ENCODE measurements around the gene KCTD8. TPM values are rescaled to one million over a fixed set of nuclear protein-coding genes. Genes with fewer than 3 reads are reported as not detected.
"Not testable (repeated sequence)": the region's sequence is repeated elsewhere in the genome, so short reads cannot be mapped to it uniquely, and the experiment has no call there.

KCTD8 gene
- total and polyA plus RNA-seq, 2 donors = 0.13 to 0.26 TPM

DNA sequence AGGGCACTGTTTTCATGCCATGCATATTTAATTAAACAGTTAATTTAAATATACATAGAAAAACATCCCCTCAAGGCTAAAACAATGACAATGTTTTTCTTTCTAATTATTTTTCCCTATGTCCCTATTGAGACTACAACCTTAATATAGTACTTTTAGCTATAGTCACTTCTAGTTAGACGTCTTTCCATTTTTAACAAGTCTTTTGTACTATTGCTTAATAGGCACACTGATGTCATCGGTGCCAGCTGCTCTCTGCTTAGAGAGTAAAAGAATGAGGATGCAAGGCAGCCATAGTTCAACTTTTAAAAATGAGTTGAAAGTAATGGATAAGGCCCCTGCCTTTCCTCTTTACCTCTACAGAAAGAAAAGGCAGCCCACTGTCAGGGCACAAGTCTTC is 191.1 kb downstream of the KCTD8 start:
- H3K4me1 ChIP-seq (ENCODE audit: insufficient read depth) = no peaks in the 10 kb centered on the region
- no peak overlapping the region for H3K4me3 ChIP-seq (ENCODE audit: low read depth, low read length)
- 75% methylated on average over 2 of the region's 2 CpGs for WGBS
- no peak for DNase-seq (ENCODE audit: extremely low spot score)
- H3K36me3 ChIP-seq (ENCODE audit: insufficient read depth) = no peaks in the 10 kb centered on the region
- no peak overlapping the region for H3K27ac ChIP-seq (ENCODE audit: low read depth)

DNA sequence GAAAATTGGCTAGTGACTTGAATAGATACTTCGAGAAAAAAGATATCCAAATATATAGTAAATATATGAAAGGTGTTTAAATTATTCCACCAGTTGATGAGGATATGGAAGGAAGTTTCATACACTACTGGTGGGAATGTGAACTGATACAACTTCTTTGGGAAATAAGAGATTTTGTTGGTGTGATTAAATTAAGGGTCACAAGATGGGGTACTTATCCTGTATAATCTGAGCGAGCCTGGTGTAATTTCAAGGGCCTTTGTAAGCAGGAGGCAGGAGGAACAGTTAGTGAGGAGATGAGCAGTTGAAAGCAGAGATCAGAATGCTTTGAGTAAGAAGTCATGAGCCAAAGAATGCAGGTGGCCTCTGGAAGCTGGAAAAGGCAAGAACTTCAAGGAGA is 192.2 kb downstream of the KCTD8 start:
- 71% methylated on average over 2 of the region's 2 CpGs for WGBS
- no peaks in the 10 kb centered on the region for H3K4me1 ChIP-seq (ENCODE audit: insufficient read depth)
- H3K36me3 ChIP-seq (ENCODE audit: insufficient read depth) = no peaks in the 10 kb centered on the region
- DNase-seq (ENCODE audit: extremely low spot score) = no peak
- no peak overlapping the region for H3K27ac ChIP-seq (ENCODE audit: low read depth)
- H3K4me3 ChIP-seq (ENCODE audit: low read depth, low read length) = no peak overlapping the region

DNA sequence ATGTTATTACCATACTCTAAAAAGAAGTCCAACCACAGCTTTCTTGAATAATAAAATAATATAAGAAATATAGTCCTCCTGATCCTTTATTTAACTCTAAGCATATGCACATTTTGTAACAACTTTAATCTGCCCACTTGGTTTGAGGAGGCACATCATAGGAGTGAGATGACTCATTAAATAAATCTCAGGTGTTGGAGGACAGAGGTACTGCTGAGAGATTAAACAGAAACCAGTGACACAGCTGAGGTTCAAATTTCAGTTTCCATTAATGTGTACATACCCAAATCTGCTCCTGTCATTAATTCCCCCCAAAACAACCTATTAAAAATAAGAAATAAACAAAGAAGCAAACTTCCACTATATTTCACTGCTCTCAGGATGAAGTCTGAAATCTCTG is 211.0 kb downstream of the KCTD8 start:
- no peak for DNase-seq (ENCODE audit: extremely low spot score)
- H3K27ac ChIP-seq (ENCODE audit: low read depth) = no peak overlapping the region
- no peaks in the 10 kb centered on the region for H3K4me1 ChIP-seq (ENCODE audit: insufficient read depth)
- H3K4me3 ChIP-seq (ENCODE audit: low read depth, low read length) = no peak overlapping the region
- no peaks in the 10 kb centered on the region for H3K36me3 ChIP-seq (ENCODE audit: insufficient read depth)

DNA sequence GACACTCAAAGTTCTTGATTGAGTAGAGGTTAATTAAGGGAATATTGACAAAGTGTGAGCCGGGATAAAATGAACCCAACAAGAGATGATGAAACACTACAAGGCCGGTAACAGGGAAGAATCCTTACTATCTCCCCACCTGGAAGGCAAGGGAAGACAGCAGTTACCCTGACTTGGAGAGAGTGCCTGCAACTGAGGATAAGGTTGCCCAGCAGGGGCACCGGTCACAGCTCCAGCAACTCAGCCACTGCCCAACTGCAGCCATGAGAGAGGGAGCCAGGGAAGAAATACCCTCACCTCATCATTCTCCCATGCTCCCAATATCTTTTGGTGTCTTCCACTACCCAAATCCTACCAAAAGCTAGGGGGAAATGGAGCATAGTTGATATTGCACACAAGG is 212.7 kb downstream of the KCTD8 start:
- no peak overlapping the region for H3K4me3 ChIP-seq (ENCODE audit: low read depth, low read length)
- H3K36me3 ChIP-seq (ENCODE audit: insufficient read depth) = no peaks in the 10 kb centered on the region
- no peak for DNase-seq (ENCODE audit: extremely low spot score)
- no peaks in the 10 kb centered on the region for H3K4me1 ChIP-seq (ENCODE audit: insufficient read depth)
- H3K27ac ChIP-seq (ENCODE audit: low read depth) = no peak overlapping the region
- 91% methylated on average over 3 of the region's 3 CpGs for WGBS

DNA sequence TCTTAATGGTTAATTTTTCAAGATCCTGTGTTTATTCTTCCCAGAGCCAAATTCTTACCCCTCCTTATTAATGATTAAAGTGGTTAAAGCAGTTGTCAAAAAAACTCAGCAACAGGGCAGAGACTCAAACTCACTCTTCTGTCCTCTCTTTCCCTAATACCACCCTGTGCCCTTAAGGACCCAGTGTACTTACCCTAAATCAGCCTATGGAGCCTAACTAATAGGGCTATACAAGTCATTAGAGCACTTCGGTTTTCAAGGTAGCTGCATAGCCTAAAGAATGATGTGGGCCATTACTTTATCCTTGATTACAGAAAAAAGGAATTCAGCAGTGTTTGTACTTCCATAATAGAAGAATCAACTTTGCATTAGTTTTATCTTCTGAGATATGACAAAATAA is 216.3 kb downstream of the KCTD8 start:
- 49% methylated on average over 1 of the region's 1 CpG for WGBS
- Histone ChIP-seq H3K36me3 (ENCODE audit: insufficient read depth) (no peaks in the 10 kb centered on the region), H3K4me1 (ENCODE audit: insufficient read depth) (no peaks in the 10 kb centered on the region), H3K27ac (ENCODE audit: low read depth) (no peak overlapping the region), H3K4me3 (ENCODE audit: low read depth, low read length) (no peak overlapping the region)
- no peak for DNase-seq (ENCODE audit: extremely low spot score)

DNA sequence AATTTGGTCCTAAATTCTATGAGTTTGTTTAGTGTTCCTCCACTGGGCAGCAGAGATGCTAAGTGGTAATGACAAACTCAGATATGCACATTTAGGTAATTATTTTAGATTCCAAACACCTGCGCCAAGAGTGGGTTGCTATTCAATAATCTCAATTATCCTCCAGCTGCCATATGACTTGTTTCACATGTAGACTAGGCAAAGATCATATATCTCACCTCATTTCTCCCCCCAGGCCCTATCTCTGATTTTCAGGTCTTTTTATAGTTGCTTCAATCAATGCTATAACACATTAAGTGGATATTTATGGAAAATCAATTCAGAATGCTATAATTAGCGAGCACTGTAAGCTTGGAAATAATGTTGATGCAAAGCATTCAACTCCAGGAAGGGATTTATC is 217.6 kb downstream of the KCTD8 start:
- Histone ChIP-seq H3K27ac (ENCODE audit: low read depth) (no peak overlapping the region), H3K36me3 (ENCODE audit: insufficient read depth) (no peaks in the 10 kb centered on the region), H3K4me1 (ENCODE audit: insufficient read depth) (no peaks in the 10 kb centered on the region), H3K4me3 (ENCODE audit: low read depth, low read length) (no peak overlapping the region)
- WGBS = 92% methylated on average over 2 of the region's 2 CpGs
- DNase-seq (ENCODE audit: extremely low spot score) = no peak

DNA sequence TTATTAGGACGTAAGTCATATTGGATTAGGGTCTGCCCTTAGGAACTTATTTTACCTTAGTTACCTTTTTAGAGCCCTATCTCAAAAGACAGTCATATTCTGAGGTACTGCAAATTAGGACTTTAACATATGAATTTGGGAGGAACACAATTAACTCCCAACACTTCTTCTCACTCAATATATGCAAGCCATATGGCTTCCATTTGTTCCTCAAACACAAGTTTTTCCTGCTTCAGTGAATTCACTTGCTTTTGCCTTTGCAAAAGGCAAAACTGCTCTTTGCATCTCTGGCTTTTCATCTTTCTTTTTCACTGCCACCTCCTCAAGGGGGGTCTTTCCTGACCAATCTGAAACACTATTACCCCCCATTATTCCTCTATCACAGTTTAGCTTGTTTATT is 220.3 kb downstream of the KCTD8 start:
- Histone ChIP-seq H3K36me3 (ENCODE audit: insufficient read depth) (no peaks in the 10 kb centered on the region), H3K4me1 (ENCODE audit: insufficient read depth) (no peaks in the 10 kb centered on the region), H3K4me3 (ENCODE audit: low read depth, low read length) (no peak overlapping the region), H3K27ac (ENCODE audit: low read depth) (no peak overlapping the region)
- 77% methylated on average over 1 of the region's 1 CpG for WGBS
- no peak for DNase-seq (ENCODE audit: extremely low spot score)

DNA sequence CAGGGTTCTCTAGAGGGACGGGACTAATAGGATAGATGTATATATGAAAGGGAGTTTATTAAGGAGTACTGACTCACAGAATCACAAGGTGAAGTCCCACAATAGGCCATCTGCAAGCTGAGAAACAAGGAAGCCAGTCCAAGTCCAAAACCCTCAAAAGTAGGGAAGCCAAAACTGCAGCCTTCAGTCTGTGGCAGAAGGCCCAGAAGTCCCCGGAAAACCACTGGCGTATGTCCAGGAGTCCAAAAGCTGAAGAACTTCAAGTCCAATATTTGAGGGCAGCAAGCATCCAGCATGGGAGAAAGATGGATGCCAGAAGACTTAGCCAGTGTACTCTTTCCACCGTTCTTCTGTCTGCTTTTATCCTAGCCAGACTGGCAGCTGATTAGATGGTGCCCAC is 227.2 kb downstream of the KCTD8 start:
- DNase-seq (ENCODE audit: extremely low spot score) = no peak
- no peaks in the 10 kb centered on the region for H3K4me1 ChIP-seq (ENCODE audit: insufficient read depth)
- no peak overlapping the region for H3K27ac ChIP-seq (ENCODE audit: low read depth)
- no peak overlapping the region for H3K4me3 ChIP-seq (ENCODE audit: low read depth, low read length)
- no peaks in the 10 kb centered on the region for H3K36me3 ChIP-seq (ENCODE audit: insufficient read depth)
- 75% methylated on average over 4 of the region's 4 CpGs for WGBS

DNA sequence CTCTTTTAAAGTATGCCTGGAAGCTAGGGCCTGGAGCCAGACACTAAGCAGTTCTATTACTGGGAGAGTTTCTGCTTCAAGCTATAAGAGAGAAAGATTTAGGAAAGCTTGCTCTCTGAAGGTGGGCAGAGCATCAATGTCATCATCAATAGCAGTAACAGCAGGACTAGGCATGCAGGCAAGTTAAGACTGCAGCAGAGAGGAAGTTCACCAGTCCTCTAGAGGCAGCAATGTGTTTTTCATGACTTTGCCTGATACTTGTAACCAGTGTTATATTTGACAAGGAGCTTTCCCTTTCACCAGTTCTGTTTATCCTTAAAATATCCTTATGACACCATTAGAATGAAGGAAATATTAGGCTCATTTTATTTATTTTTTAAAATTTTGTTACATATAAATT is 237.9 kb downstream of the KCTD8 start:
- Histone ChIP-seq H3K36me3 (ENCODE audit: insufficient read depth) (no peaks in the 10 kb centered on the region), H3K4me3 (ENCODE audit: low read depth, low read length) (no peak overlapping the region), H3K4me1 (ENCODE audit: insufficient read depth) (no peaks in the 10 kb centered on the region), H3K27ac (ENCODE audit: low read depth) (no peak overlapping the region)
- no peak for DNase-seq (ENCODE audit: extremely low spot score)

DNA sequence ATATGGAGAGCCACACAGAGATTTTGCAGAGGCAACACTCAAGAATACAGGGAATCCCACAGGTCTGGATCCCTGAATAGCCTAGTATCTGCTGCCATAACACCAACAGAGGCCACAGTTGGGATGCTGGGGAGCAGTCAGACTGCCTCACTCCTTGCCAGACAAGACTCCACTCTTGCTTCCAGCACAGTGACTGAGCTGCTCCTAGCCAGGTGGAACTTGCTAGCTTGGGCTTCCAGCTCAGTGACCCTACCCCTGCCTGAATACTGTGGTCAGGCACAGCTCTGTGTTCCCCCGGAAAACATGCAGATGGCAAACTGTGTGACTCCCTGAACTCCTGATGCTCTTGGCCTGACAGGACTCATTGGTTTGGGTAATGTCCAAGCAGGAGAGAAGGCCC is 251.8 kb downstream of the KCTD8 start:
- Histone ChIP-seq H3K36me3 (ENCODE audit: insufficient read depth) (no peaks in the 10 kb centered on the region), H3K27ac (ENCODE audit: low read depth) (no peak overlapping the region), H3K4me3 (ENCODE audit: low read depth, low read length) (no peak overlapping the region), H3K4me1 (ENCODE audit: insufficient read depth) (no peaks in the 10 kb centered on the region)
- DNase-seq (ENCODE audit: extremely low spot score) = no peak
- WGBS = 98% methylated on average over 1 of the region's 1 CpG

DNA sequence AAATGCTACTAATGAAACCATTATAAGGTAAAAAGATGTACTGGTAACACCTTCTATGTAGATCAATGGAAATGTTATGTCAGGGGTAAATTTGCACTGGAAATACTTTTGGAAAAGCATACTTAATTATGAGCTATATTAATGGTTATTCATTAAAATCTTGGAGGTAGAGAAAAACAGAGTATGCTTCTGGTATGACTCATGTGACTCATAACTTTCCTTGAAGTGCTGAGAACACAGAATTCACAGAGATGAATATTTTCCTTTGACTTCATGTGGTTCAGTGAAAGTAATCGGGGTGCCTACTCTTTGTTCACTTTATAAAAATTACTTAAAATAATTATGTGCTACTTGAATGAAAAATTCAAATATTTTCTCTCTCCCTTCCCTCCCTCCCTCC is 254.2 kb downstream of the KCTD8 start:
- Histone ChIP-seq H3K36me3 (ENCODE audit: insufficient read depth) (no peaks in the 10 kb centered on the region), H3K27ac (ENCODE audit: low read depth) (no peak overlapping the region), H3K4me1 (ENCODE audit: insufficient read depth) (no peaks in the 10 kb centered on the region), H3K4me3 (ENCODE audit: low read depth, low read length) (no peak overlapping the region)
- WGBS = 86% methylated on average over 1 of the region's 1 CpG
- no peak for DNase-seq (ENCODE audit: extremely low spot score)

DNA sequence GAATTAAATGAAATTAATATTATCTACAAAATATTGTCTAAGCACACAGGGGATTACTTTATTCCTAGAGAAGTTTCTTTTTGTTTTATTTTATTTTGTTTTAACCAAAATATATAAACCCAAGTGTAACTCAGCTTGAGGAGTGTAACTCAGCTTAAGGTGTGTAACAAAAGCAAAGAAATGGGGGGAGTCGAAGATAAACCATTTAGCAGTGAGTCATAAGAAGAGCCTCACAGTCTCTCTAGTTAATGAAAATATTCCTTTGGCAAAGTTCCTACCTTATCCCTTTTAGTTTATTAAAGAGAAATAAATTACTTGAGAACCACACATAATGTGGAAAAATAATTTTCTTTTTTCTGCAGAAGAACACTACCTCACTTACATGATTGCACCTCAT is 261.8 kb downstream of the KCTD8 start:
- WGBS = 76% methylated on average over 1 of the region's 1 CpG
- H3K36me3 ChIP-seq (ENCODE audit: insufficient read depth) = no peaks in the 10 kb centered on the region
- DNase-seq (ENCODE audit: extremely low spot score) = no peak

DNA sequence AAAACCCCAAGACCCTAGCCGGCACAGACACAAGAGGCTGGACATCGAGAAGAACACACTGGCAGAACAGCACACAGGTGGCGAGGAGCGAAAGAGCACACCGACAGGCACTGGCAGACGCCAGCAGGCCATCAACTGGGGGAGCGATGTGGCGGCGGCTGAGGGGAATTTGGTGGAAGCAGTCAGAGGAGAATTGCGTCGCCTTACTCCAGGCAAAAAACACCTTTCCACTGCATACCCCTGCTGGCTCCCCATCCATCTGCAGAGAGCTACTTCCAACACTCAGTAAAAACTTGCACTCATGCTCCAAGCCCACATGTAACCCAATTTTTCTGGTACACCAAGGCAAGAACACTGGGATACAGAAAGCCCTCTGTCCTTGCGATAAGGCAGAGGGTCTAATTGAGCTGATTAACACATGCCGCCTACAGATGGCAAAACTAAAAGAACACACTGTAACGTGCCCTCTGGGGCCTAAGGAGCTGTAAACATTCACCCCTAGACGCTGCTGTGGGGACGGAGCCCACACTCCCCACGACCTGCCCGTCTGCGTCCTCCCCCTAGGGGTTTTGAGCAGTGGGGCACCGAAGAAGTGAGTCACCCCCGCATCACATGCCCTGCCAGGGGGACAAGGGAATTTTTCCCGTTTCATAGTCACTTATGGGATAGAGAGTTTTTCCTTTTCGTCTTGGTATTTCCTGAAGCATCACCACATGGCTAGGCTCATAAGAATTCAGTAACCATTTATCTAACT is 262.3 kb downstream of the KCTD8 start:
- H3K27ac ChIP-seq (ENCODE audit: low read depth) = no peak overlapping the region
- H3K4me3 ChIP-seq (ENCODE audit: low read depth, low read length) = no peak overlapping the region
- 86% methylated on average over 23 of the region's 23 CpGs for WGBS
- DNase-seq (ENCODE audit: extremely low spot score) = no peak
- no peaks in the 10 kb centered on the region for H3K36me3 ChIP-seq (ENCODE audit: insufficient read depth)
- no peaks in the 10 kb centered on the region for H3K4me1 ChIP-seq (ENCODE audit: insufficient read depth)

More for the DNA sequence above, 261.8 kb downstream of the KCTD8 start:
- H3K27ac ChIP-seq (ENCODE audit: low read depth) = no peak overlapping the region
- no peak overlapping the region for H3K4me3 ChIP-seq (ENCODE audit: low read depth, low read length)
- H3K4me1 ChIP-seq (ENCODE audit: insufficient read depth) = no peaks in the 10 kb centered on the region

DNA sequence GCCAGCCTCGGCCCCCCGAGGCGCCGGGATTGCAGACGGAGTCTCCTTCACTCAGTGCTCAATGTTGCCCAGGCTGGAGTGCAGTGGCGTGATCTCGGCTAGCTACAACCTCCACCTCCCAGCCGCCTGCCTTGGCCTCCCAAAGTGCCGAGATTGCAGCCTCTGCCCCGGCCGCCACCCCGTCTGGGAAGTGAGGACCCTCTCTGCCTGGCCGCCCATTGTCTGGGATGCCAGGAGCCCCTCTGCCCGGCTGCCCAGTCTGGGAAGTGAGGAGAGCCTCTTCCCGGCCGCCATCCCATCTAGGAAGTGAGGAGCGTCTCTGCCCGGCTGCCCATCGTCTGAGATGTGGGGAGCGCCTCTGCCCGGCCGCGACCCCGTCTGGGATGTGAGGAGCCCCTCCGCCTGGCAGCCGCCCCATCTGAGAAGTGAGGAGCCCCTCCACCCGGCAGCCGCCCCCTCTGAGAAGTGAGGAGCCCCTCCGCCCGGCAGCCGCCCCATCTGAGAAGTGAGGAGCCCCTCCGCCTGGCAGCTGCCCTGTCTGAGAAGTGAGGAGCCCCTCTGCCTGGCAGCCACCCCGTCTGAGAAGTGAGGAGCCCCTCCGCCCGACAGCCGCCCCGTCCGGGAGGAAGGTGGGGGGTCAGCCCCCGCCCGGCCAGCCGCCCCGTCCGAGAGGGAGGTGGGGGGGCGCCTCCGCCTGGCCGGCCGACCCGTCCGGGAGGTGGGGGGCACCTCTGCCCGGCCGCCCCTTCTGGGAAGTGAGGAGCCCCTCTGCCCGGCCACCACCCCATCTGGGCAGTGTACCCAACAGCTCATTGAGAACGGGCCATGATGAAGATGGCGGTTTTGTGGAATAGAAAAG is 266.9 kb downstream of the KCTD8 start:
- H3K27ac ChIP-seq (ENCODE audit: low read depth); H3K4me3 ChIP-seq (ENCODE audit: low read depth, low read length); H3K36me3 ChIP-seq (ENCODE audit: insufficient read depth); H3K4me1 ChIP-seq (ENCODE audit: insufficient read depth); DNase-seq (ENCODE audit: extremely low spot score): not testable (repeated sequence)
- WGBS = 96% methylated on average over 54 of the region's 54 CpGs

Measured in urinary bladder (tissue), 4 donors.